Panc1 (cell line): ENCODE data around the gene SLC49A3. TPM values are rescaled to one million over a fixed set of nuclear protein-coding genes. Genes with fewer than 3 reads are reported as not detected.
"Not testable (repeated sequence)": the region's sequence is repeated elsewhere in the genome, so short reads cannot be mapped to it uniquely, and the experiment has no call there.

Experiments
- ATAC-seq: fragments of 200-7000 bp; cut with Tn5 transposase; 2 replicates; pipeline ENCODE4 v1.9.1; 2020; ENCODE audit warnings: mild to moderate bottlenecking, moderate library complexity
- BruUV-seq: library from RNA; stranded (reverse); fragments of 400-500 nt; replicated peaks from 2 replicates; lab custom pipeline; 2021; lab: Mats Ljungman, UMichigan
- CTCF ChIA-PET: fragments of 300-600 bp; sonication (Branson Sonifier 250); formaldehyde crosslinking; loops from one replicate; lab custom pipeline; 2022; ENCODE audit warnings: antibody characterized with exemption; lab: Charles Lee
- POLR2A ChIA-PET: fragments of 300-600 bp; sonication (Branson Sonifier 250); formaldehyde crosslinking; loops from one replicate; lab custom pipeline; 2022; ENCODE audit warnings: antibody characterized with exemption; lab: Charles Lee
- DNase-seq: peaks from one replicate; pipeline ENCODE4 v3.0.0-alpha.2; 2010; ENCODE audit warnings: low read depth, low spot score
- H3K27ac ChIP-seq: 2 replicates; pipeline ENCODE4 v1.5.1; 2011; ENCODE audit warnings: mild to moderate bottlenecking, low read length, inconsistent platforms
- H3K27me3 ChIP-seq: fragments of 200-500 bp; sonication (Bioruptor generic); 2 replicates; pipeline ENCODE4 v1.6.0; 2014; ENCODE audit warnings: low read length, inconsistent platforms; ENCODE audit not compliant: control insufficient read depth, insufficient read depth
- H3K36me3 ChIP-seq: fragments of 200-500 bp; sonication (Bioruptor generic); 2 replicates; pipeline ENCODE4 v1.5.1; 2014; ENCODE audit warnings: inconsistent platforms, mild to moderate bottlenecking, low read length, moderate library complexity; ENCODE audit not compliant: control insufficient read depth, insufficient read depth
- H3K4me1 ChIP-seq: 2 replicates; pipeline ENCODE4 v1.5.1; 2011; ENCODE audit warnings: inconsistent platforms, mild to moderate bottlenecking, low read length, moderate library complexity; ENCODE audit not compliant: control insufficient read depth, insufficient read depth
- H3K4me3 ChIP-seq, 2 experiments: 2 replicates each; pipeline ENCODE4 v1.5.1; 2011 to 2012; ENCODE audit warnings: low read depth in 2 of 2, low read length in 2 of 2, mild to moderate bottlenecking in 2 of 2, inconsistent platforms in 1 of 2, moderate library complexity in 1 of 2
- H3K9me3 ChIP-seq: fragments of 200-500 bp; sonication (Bioruptor generic); 2 replicates; pipeline ENCODE4 v1.5.1; 2014; ENCODE audit warnings: low read depth, mild to moderate bottlenecking, inconsistent platforms, low read length, moderate library complexity; ENCODE audit not compliant: control insufficient read depth, insufficient read depth
- CTCF ChIP-seq: fragments of 450-650 bp; IDR thresholded peaks from 2 replicates; pipeline ENCODE4 v1.5.1; 2017; ENCODE audit warnings: mild to moderate bottlenecking
- POLR2AphosphoS5 ChIP-seq: IDR thresholded peaks from 2 replicates; pipeline ENCODE4 v1.6.1; 2012; ENCODE audit warnings: mild to moderate bottlenecking, low read depth, low read length, moderate library complexity
- REST ChIP-seq, 2 experiments: IDR thresholded peaks; 2 replicates each; pipeline ENCODE4 v1.6.1; 2011 to 2012; ENCODE audit warnings: low read depth in 2 of 2, control low read depth in 1 of 2, low read length in 1 of 2, mild to moderate bottlenecking in 1 of 2, moderate library complexity in 1 of 2; ENCODE audit not compliant: insufficient read depth in 1 of 2
- SIN3A ChIP-seq: IDR thresholded peaks from 2 replicates; pipeline ENCODE4 v1.6.1; 2012; ENCODE audit warnings: low read depth, mild to moderate bottlenecking, low read length, moderate library complexity, borderline replicate concordance; ENCODE audit not compliant: insufficient read depth
- TCF7L2 ChIP-seq: IDR thresholded peaks from 2 replicates; pipeline ENCODE4 v1.6.1; 2011; ENCODE audit warnings: mild to moderate bottlenecking, low read depth, low read length, inconsistent platforms
- in situ Hi-C: cut with HindIII; loops from 2 replicates; pipeline ENCODE4 v1.10.0; 2016; ENCODE audit warnings: low sequenced_read_pairs, low pct_unique_long_range_greater_than_20kb
- intact Hi-C: fragments of 100-400 bp; cut with micrococcal nuclease; formaldehyde crosslinking; loops from one replicate; pipeline ENCODE4 v1.10.0; 2022; ENCODE audit not compliant: unreplicated experiment
- total RNA-seq: library from RNA; stranded (reverse); gene quantifications from one replicate; pipeline ENCODE4 v1.2.1, GENCODE V29; 2021; ENCODE audit not compliant: unreplicated experiment

Gene SLC49A3
- total RNA-seq, 1 experiment from 2014 or later, result 0.62 TPM

GRCh38 chr4:707929-708630, 19.1 kb upstream of the SLC49A3 start:
- in situ Hi-C loops, result no loop called here
- intact Hi-C loops, result no loop called here
- no peak overlapping the region for H3K27ac ChIP-seq
- POLR2A ChIA-PET, result no interaction called here
- TF ChIP-seq TCF7L2 (no peak), SIN3A (no peak), POLR2AphosphoS5 (no peak)
- CTCF ChIA-PET, result no interaction called here
- H3K36me3 ChIP-seq, result peaks cover 4% of the 10 kb centered on the region; the same call in 1 of the 2 replicates
- peaks cover 4% of the 10 kb centered on the region; the same call in 1 of the 2 replicates for H3K4me1 ChIP-seq
- no TSS peak for BruUV-seq
- ATAC-seq (no peak), DNase-seq (no peak)
- no peak overlapping the region for H3K4me3 ChIP-seq
- no peaks in the 10 kb centered on the region for H3K27me3 ChIP-seq
- no peaks in the 10 kb centered on the region for H3K9me3 ChIP-seq

GRCh38 chr4:706834-707598, 18.1 kb upstream of the SLC49A3 start:
- H3K9me3 ChIP-seq, result no peaks in the 10 kb centered on the region
- intact Hi-C loops, result no loop called here
- no peak for DNase-seq
- no peak for ATAC-seq
- in situ Hi-C loops, result no loop called here
- H3K4me1 ChIP-seq, result peaks cover 4% of the 10 kb centered on the region; the same call in 1 of the 2 replicates
- H3K36me3 ChIP-seq, result peaks cover 4% of the 10 kb centered on the region; the same call in 1 of the 2 replicates
- ChIA-PET POLR2A (no interaction called here), CTCF (no interaction called here)
- TF ChIP-seq POLR2AphosphoS5 (no peak), TCF7L2 (no peak), SIN3A (no peak), CTCF (no peak), REST (IDR thresholded peaks at IDR 0.05; ENCODE audit: insufficient read depth in 1 of 2, low read depth in 2 of 2, low read length in 1 of 2) (no peak)
- H3K27ac ChIP-seq, result peak overlapping the region; percentile 34; the same call in 1 of the 2 replicates
- H3K27me3 ChIP-seq, result no peaks in the 10 kb centered on the region
- no TSS peak for BruUV-seq
- peak overlapping the region; percentile 81 to 84 for H3K4me3 ChIP-seq

- CTCF ChIA-PET, BruUV-seq, intact Hi-C loops, DNase-seq, POLR2A ChIA-PET, in situ Hi-C loops, H3K9me3 ChIP-seq, H3K27me3 ChIP-seq, H3K4me1 ChIP-seq, H3K36me3 ChIP-seq, ATAC-seq: not testable (repeated sequence)
- H3K27ac ChIP-seq, result peak overlapping the region; percentile 89
- peak overlapping the region; percentile 81 to 84 for H3K4me3 ChIP-seq
Observed at GRCh38 chr4:706083-706633, 17.2 kb upstream of the SLC49A3 start.
